GM20431 (cell line): ENCODE results near the gene RRP12.

Experiments
- in situ Hi-C: fragments of 300-500 bp; cut with MseI, MboI; formaldehyde crosslinking; loops from one replicate; pipeline ENCODE4 v1.15.0; 2020; ENCODE audit warnings: low sequenced_read_pairs; ENCODE audit not compliant: unreplicated experiment

Gene RRP12

DNA sequence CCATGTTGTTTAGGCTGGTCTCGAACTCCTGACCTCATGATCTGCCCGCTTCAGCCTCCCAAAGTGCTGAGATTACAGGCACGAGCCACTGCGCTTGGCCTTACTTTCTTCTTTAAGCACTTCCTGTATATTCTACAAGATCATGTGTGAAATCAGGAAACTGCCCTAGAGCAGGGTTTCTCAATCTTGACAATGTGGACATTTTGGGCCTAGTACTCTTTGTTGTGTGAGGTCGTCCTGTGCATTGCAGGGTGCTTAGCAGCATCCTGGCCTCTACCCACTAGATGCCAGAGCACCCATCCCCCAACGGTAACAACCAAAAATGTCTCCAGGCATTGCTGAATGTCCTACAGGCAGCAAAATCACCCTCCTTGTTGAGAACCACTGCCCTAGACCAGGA, 24.7 kb downstream of the RRP12 start:
- in situ Hi-C loops, result no loop called here

GRCh38 chr10:97373456-97373855, 27.7 kb downstream of the RRP12 start:
- in situ Hi-C loops, result no loop called here

DNA sequence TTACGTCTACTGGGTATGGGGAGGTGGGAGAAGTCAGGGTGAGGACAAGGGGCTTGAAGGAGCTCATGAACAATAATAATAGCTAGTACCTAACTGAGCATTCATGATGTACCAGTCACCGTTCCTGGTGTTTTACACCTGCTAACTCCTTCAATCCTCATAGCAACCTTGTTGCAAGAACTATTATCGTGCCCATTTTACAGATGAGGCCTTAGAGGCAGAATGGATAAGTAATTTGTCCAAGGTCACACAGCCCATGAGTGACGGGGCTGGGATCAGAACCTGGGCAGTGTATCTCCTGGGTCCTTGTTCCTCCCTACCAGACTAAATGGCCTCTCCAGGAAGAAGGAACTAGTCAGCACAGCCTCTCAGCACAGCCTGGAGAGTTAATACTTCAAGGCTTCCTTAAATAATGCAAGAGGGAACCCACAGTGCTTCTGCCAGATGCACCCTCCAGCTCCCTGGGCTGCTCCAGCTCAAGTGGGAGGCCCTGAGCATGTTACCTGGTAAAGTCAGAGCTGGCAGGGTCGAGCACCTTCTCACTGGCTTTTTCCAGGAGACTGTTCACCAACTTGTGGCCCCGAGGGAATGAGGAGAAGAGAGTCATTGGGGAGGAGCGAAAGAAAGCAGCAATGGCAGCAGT, 28.8 kb downstream of the RRP12 start:
- in situ Hi-C loops, result no loop called here

GRCh38 chr10:97371696-97372095, 29.4 kb downstream of the RRP12 start:
- in situ Hi-C loops, result no loop called here

- in situ Hi-C loops, result no loop called here
These were observed 34.0 kb downstream of the RRP12 start for GRCh38 chr10:97367126-97367649.

DNA sequence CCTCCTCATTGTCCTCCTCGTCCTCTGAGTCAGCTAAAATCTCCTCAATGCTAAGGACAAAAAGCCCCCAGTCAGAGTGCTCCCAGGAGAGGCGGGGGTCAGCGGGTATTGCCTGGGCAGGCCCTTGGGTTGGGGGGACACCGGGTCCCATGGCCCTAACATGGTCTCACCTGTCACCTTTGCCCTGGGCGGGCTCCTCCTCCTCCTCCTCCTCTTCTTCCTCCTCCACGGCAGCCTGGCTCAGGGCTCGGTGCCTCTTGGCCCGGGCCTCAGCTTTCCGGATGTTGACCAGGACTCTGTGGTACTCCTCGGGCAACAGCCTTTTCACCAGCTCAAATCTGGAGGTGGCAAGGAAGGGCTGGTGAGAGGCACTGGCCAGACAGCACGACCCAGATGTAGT, 34.6 kb downstream of the RRP12 start:
- in situ Hi-C loops, result no loop called here

- in situ Hi-C loops, result no loop called here
These were observed 35.3 kb downstream of the RRP12 start for GRCh38 chr10:97365761-97366351.

DNA sequence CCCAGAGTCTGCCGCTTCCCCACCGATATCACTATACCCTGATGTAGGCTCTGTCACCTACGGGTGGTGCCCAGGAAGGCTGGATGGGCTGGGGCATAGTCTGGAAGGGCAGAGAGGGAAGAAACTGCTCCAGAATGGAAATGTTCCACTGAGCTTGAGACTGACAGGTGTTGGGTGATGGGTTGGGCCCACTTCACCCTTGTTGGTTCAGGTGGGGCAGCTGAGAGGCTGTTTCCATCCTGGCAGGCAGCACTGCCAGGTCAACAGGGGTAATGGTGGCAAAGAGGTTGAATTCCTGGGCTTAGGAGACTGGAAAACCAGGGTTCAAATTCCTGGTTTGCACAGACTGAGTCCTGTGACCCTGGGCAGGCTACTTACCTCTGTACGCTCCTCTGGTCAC, 38.1 kb downstream of the RRP12 start:
- in situ Hi-C loops, result no loop called here

DNA sequence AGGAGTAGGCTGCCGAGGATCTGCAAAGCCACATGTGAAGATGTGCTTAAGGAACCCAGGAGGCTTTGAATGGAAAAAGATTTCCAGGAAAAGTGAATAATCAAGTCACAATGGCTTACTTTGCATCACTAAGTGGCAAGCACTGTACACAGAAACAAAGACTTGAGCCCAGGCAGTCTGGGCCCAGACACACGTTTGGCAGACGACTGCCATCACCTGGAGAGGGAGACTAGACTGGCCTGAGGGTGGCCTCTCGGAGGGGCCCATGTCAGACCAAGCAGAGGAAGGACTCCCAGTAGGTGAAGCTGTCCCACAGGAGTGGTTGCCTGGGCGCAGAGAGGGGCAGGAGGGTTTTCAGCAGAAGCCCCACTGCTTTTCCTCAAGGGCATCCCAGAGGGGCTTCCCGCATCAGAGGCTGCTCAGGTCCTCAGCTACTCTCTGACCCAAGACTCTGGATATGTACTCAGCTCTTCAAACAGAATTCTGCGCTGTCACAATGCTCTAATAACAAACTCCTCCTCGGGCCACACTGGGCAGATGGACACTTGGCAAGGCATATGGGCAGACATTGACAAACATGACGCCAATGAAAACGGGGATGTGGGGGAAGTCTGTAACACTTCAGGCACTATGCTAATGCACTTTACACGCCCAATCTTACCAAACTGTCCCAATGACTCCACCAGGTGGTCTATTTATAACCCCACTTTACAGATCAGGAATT, 38.7 kb downstream of the RRP12 start:
- in situ Hi-C loops, result no loop called here

GRCh38 chr10:97361537-97361901, 39.6 kb downstream of the RRP12 start:
- in situ Hi-C loops, result no loop called here

DNA sequence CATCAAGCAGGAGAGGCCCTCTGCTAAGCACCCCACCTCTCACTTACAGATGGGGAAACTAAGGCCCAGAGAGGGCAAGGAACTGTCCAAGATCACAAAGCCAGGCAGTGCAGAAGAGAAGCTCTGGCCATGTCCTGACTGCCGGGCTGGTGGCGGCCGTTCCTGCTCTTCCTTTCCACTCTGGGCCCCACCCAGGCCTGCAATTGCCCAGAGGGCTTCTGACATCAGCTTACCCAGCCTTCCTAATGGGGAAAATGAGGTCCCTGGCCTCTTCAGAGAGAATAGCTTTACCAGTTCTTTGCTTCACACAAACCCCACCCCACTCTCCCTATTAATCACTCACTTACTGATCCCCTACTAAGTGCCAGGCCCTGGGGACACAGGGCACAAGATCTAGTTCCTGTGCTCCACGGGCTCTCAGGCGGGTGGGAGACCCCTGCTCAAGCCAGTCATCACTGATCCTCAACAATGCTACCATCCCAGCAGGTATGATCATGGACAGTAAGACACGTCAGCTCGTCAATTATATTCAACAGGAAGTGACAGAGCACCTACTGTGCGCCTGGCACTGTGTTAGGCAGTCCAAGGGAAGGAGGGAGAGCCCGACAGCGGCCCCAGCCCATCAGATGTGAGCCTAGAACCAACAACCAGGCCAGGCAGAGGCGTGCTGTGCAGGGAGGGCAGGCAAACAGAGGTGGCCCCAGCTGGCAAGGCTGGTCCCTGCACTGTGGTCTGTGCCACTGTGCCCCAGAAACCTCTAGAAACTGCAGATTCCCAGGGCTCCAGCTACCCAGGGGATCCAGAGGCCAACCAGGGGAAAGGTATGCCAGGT, 40.2 kb downstream of the RRP12 start:
- in situ Hi-C loops, result no loop called here

DNA sequence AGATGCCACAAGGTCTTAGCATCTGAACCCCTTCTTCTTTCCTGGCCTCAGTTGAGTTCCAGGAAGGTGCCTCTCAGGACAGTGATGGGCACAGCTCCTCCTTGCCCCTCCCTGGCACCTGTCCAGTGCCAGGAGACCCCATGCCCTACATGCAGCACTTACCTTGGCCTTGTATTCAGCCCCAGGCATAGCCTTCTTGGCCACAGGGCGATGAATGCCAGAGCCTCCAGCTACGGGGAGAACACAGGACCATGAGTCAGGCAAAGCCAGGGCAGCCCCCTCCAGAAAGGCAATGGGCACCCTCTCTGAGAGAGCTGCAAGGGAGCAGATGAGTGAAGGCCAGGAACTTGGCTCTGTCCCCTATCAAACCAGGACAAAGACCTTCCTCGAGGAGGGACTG, 42.4 kb downstream of the RRP12 start:
- in situ Hi-C loops, result no loop called here

DNA sequence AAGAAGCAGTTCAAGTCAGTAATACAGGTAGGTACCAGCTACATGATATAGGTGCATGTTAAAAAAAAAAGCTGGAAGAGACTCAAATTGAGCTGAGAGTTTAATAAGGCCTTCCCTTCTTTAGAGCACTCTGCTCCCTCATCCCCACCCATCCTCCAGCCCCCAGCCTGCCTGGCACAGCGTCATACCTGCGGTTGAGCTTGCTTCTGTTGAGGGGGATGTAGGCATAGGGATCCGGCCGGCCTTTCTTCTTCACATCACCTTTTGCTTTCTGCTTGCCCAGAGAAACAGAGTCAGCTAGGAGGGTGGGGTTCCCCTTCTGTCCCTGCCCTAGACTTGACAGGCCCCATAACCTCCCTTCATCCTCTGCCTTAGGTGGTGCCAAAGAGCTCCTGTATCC, 42.8 kb downstream of the RRP12 start:
- in situ Hi-C loops, result no loop called here

DNA sequence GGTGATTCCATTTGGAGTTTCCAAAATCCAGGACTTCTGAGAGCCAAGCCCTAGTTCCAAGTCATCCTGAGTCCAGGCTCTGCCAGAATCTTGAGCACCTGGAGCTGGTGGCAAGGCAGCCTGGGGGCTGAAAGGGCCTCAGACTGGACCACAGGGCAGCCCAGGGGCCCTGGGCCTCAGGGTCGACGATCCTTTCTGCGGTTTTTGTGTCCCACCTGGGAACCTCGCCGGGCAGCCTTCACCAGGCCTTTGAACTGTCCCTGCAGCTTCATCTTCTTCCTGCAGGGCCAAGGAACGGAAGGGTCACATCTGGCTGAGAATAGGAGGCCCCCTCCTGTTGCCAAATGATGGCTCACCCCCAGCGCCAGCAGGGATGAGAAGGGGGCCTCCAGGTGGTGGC, 44.2 kb downstream of the RRP12 start:
- in situ Hi-C loops, result no loop called here

GRCh38 chr10:97356318-97356914, 44.7 kb downstream of the RRP12 start:
- in situ Hi-C loops, result no loop called here

- in situ Hi-C loops, result no loop called here
These were observed 45.6 kb downstream of the RRP12 start for GRCh38 chr10:97355571-97355975.

GRCh38 chr10:97353945-97354344, 47.2 kb downstream of the RRP12 start:
- in situ Hi-C loops, result no loop called here

GRCh38 chr10:97349752-97350513, 51.2 kb downstream of the RRP12 start:
- in situ Hi-C loops, result no loop called here

DNA sequence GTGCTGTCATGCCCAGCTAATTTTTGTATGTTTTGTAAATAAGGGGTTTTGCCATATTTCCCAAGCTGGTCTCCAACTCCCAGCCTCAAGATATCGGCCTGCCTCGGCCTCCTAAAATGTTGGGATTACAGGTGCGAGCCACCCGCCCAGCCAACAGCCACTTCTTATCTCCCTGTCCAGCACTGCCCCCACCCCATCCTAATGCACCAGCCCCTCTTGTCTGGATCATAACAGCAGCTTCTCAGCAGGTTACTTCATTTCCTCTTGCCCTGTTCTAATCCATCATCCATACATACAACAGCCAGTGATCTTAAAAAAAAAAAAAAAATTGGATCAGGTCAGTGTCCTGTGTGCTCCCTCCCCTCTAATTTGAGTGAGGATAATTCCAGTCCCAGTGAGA, 53.8 kb downstream of the RRP12 start:
- in situ Hi-C loops, result no loop called here
